HEK293T (cell line): ENCODE results near the gene RNF2.

Experiments used
- ARNT ChIP-seq: fragments of 450-650 bp; IDR thresholded peaks from 2 replicates; pipeline ENCODE4 v1.6.1; 2017; ENCODE audit warnings: mild to moderate bottlenecking
- SUZ12 ChIP-seq: fragments of 450-650 bp; IDR thresholded peaks from 2 replicates; pipeline ENCODE4 v1.6.1; 2016; ENCODE audit warnings: mild to moderate bottlenecking

- TF ChIP-seq ARNT, result no peak
- no peak for TF ChIP-seq SUZ12
Measured at GRCh38 chr1:185033686-185034085, 11.7 kb upstream of the RNF2 start.
